HG03060 (cell line): ENCODE data around the gene ORM1.
A peak's percentile ranks its signal among the peaks of the same experiment; 100 is the strongest.

Experiments
- ATAC-seq: cut with Tn5 transposase; IDR thresholded peaks from one replicate; pipeline ENCODE4 v1.9.1; 2021; ENCODE audit warnings: low read depth, moderate number of reproducible peaks; ENCODE audit not compliant: unreplicated experiment

Gene ORM1

DNA sequence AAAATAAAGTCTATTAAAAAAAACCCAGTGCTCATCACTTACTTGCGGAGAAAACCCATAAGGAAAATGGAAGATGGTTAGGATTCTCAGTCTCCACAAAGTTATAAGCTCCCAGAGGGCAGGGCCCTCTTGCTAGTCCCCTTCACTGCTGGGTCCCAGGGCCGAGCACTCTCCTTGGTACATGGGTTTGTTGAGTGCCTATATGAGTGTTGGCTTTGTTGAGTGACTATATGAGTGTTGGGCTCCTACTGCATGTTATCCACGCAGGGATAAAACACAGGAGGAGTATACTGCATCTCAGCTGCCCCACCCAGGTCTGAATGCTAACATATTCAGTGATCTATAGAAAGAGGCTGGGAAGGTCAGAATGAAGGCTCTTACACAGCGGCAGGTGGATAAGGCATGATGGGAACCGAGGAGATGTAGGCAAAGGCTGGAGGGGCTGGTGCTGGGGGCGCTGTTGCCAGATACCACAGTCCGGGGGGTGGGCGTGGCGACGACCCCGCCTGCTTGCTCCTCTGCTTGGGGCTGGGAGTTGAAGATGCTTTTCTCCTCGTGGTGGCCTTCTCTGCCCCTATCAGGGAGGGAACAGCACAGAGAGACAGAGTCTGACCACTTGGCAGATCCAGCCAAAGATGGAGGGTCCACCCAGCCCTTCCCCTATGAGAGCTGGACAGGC lies 18.4 kb downstream of the ORM1 start:
- no peak for ATAC-seq

GRCh38 chr9:114341991-114342390 lies 19.1 kb downstream of the ORM1 start:
- no peak for ATAC-seq

DNA sequence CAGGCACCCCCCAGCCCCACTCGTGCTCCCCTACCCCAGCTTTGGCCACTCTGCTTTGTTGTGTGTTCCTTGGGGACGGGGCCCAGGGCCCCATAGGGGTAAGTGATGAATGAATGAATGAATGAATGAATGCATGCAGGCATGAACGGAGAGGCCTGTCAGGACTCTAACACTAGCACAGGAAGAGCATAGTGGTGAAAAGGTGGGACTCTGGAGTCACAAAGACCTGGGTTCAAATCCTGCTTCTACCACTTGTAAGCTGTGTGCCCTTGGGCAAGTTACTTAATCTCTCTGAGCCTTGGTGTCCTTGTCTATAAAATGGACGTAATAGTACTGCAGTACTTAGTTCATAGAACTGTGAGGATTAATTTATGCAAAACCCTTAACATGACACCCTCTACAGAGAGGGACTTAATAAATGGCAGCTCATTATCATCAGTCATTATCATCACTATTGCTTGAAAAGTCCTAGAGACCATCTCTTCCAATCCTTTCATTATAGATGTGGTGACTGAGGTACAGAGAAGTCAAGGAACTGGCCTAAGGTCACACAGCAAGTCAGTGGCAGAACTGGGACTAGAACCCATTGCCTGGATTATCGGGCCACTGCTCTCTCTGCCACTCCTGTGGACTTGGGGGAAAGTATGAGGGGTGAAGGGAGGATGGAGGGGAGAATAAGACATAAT lies 20.0 kb downstream of the ORM1 start:
- no peak for ATAC-seq

- ATAC-seq = no peak
Measured at GRCh38 chr9:114343471-114344187, 20.7 kb downstream of the ORM1 start.

- ATAC-seq = no peak
Measured at GRCh38 chr9:114344188-114344566, 21.3 kb downstream of the ORM1 start.

GRCh38 chr9:114344692-114345091 lies 21.8 kb downstream of the ORM1 start:
- ATAC-seq = no peak

DNA sequence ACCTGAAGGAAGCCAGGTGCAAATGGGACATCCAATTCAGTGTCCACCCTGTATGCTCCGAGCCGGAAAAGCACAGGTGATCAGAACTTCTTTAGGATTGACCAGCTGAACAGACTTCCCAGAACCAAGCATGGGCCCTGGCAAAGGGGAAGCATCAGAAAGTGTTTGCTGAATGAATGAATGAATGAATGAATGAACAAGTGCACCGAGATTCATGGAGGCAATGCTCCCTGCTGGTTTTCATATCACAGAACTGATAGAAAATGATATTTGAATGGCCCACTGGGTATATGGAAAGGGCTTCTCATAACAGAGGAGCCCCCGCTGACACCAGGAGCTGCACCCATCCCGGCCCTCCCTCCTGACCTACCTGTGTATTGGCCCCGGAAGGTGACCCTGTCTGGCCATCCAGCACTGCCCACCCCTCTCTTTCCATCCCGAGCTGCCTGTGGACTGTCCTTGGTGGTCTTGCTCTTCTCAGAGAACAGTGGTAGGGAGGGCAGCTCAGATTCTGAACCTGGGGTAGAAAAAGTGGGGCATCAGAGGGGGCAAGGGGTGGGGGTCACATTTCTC lies 22.7 kb downstream of the ORM1 start:
- ATAC-seq = no peak

- ATAC-seq = no peak
Measured at GRCh38 chr9:114346146-114346545, 23.2 kb downstream of the ORM1 start.

- no peak for ATAC-seq
Measured at GRCh38 chr9:114347675-114348074, 24.8 kb downstream of the ORM1 start.

DNA sequence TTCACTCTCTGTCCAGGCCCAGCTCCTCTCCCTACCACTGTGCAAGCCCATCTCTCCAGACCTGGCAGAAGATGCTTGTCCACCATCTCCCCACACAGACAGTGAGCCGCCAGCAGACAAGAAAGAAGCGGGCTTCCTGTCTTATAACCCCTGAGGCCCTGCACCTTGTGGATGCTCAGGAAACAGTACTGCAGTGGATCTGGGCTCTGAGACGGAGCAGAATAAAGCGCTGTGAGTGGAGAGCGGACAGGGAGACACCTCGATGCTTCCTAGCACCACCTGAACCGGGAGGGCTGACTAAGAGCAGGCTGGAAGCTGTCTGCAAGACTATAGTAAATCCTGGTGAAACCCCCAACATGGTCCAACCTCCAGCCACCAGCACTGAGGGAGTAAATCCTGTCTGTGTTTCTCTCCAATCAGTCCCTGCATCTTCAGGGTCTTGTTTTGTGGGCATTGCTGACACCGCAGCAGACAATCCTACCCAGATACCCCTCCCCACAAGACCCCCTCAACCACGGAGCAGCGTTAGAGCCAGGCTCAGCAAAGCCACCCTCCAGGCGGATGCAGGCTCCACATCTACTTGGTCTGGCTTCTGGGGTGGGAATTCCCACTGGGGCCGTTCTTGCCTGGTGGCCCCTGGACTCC lies 25.5 kb downstream of the ORM1 start:
- ATAC-seq = no peak

DNA sequence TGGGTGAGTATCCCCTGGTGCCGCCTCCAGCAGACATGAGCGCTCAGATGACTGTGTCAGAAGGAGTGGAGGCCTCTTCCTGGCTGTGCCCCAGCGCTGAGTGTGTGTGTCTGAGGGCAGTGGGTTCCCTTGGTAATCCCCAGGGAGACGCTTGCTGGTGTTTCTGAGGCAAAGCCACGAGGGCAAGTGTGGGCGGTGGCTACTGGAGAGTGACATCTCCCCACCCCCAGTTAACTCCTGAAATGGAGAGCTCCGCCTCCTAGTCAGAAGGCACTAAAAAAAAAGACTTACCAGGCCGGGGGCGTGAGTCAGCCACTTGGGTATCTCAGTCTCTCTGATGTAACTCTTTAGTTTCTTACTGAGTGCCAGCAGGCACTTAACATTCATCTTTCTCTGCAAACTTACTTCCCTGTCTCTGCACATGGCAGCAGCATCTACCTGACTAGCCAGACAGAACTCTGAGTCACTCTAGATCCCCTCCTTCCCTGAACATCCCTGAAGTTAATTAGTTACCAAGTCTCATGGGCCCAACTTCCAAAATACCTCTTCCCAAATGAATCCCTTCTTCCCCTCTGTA lies 26.1 kb downstream of the ORM1 start:
- peak; percentile 95 for ATAC-seq

- no peak for ATAC-seq
Measured at GRCh38 chr9:114349713-114350480, 27.0 kb downstream of the ORM1 start.

GRCh38 chr9:114350636-114351401 lies 27.9 kb downstream of the ORM1 start:
- no peak for ATAC-seq

DNA sequence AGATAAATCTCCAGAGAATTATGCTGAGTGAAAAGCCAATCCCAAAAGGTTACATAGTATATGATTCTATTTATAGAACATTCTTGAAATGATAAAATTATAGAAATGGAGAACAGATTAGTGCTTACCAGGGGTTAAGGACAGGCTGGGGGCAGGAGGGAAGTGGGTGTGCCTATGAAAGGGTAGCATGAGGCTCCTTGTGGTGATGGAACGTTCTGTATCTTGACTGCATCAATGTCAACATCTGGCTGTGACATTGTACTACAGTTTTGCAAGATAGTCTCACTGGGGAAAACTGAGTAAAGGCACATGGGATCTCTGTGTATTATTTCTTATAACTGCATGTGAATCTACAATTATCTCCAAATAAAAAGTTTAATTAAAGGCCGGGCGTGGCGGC lies 29.0 kb downstream of the ORM1 start:
- no peak for ATAC-seq

DNA sequence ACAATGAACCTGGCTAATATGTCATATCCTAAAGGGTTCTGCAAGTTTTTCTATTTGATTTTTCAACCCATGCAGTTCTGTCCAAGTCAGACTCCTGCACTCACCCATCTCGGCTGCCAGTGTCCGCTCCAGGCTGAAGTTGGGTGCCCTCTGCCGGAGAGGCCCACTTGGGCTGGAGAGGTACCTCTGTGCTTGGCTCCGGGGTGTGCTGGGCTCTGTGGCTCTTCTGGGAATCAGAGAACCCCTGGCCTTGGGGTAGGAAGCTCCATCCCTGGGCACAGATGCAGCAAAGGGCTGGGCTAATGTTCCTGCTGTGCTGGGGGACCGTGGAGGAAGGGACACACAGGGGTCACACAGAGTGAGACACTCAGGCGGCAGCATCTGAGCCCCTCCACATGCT lies 32.9 kb downstream of the ORM1 start:
- ATAC-seq = no peak

DNA sequence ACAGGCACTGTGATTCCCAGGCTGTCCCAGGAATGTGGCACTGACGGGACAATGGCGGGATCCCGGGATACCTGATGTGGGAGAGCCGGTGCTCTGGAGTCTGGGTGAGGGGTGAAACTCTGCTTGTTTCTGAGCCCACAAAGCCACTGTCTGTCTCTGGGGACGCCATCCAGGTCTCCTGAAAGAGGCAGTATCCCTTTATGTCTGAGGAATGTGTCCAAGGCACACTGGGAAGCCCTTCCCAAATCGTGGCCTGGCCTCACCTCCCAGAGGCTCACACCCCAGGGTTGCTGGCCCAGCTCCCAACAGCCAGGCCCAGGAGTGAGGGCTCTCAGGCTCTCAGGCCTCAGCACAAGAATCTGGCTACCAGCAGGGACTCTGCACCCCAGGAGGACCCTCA lies 33.9 kb downstream of the ORM1 start:
- no peak for ATAC-seq

DNA sequence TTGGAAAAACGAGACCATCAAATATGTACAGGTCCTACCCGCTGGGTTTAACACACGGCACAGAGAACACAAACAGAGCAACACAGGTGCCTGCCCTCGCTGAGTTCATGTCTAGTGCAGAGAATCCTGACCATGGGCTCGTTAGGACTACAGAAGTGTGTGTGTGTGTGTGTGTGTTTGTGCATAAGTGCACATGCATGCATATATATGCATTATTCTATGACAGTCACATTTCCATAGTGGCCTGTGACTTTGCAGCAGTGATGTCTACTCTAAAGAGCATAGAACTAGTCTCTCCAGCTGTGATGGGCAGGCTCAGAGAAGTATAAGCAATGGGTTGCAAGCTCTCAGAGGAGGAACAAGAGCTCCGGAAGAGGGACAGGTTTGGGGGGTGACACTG lies 34.5 kb downstream of the ORM1 start:
- no peak for ATAC-seq

GRCh38 chr9:114357911-114358328 lies 35.0 kb downstream of the ORM1 start:
- no peak for ATAC-seq

- ATAC-seq = no peak
Measured at GRCh38 chr9:114359801-114360200, 36.9 kb downstream of the ORM1 start.
